ENCODE results near the gene CFAP100. TPM values are rescaled to one million over a fixed set of nuclear protein-coding genes. Genes with fewer than 3 reads are reported as not detected.

Gene CFAP100
- polyA plus RNA-seq, 4 donors: 0.46 to 2.5 (median 1.3) TPM

GRCh38 chr3:126356373-126357264 lies 38.1 kb upstream of the CFAP100 start:
- DNase-seq (ENCODE audit: low read depth in 4 of 4, low spot score in 3 of 4): no peak

GRCh38 chr3:126357295-126358037 lies 37.2 kb upstream of the CFAP100 start, which contains the start of gene KLF15:
Gene KLF15, minus strand, starts transcription at chr3:126357408. Its CDS starts 4,486 bp downstream, at chr3:126352922.
- DNase-seq (ENCODE audit: low read depth in 4 of 4, low spot score in 3 of 4): peak in 3 of 4 donors; percentile 57 to 75 (median 72)

- no peak for DNase-seq (ENCODE audit: low read depth in 4 of 4, low spot score in 3 of 4)
Measured at GRCh38 chr3:126358038-126358815, 36.5 kb upstream of the CFAP100 start.

- DNase-seq (ENCODE audit: low read depth in 4 of 4, low spot score in 3 of 4): no peak
Measured at GRCh38 chr3:126358816-126359181, 35.9 kb upstream of the CFAP100 start.

GRCh38 chr3:126360046-126360713 lies 34.5 kb upstream of the CFAP100 start:
- DNase-seq (ENCODE audit: low read depth in 4 of 4, low spot score in 3 of 4): no peak

GRCh38 chr3:126360714-126361060 lies 34.0 kb upstream of the CFAP100 start:
- no peak for DNase-seq (ENCODE audit: low read depth in 4 of 4, low spot score in 3 of 4)

GRCh38 chr3:126361211-126361610 lies 33.5 kb upstream of the CFAP100 start:
- DNase-seq (ENCODE audit: low read depth in 4 of 4, low spot score in 3 of 4): no peak

- DNase-seq (ENCODE audit: low read depth in 4 of 4, low spot score in 3 of 4): no peak
Measured at GRCh38 chr3:126364130-126364695, 30.5 kb upstream of the CFAP100 start.

GRCh38 chr3:126364731-126365301 lies 29.9 kb upstream of the CFAP100 start:
- no peak for DNase-seq (ENCODE audit: low read depth in 4 of 4, low spot score in 3 of 4)

GRCh38 chr3:126365351-126366277 lies 29.1 kb upstream of the CFAP100 start:
- no peak for DNase-seq (ENCODE audit: low read depth in 4 of 4, low spot score in 3 of 4)

- DNase-seq (ENCODE audit: low read depth in 4 of 4, low spot score in 3 of 4): no peak
Measured at GRCh38 chr3:126367316-126367805, 27.3 kb upstream of the CFAP100 start.

GRCh38 chr3:126369490-126369889 lies 25.2 kb upstream of the CFAP100 start:
- DNase-seq (ENCODE audit: low read depth in 4 of 4, low spot score in 3 of 4): no peak

- no peak for DNase-seq (ENCODE audit: low read depth in 4 of 4, low spot score in 3 of 4)
Measured at GRCh38 chr3:126370055-126370454, 24.7 kb upstream of the CFAP100 start.

GRCh38 chr3:126370606-126371005 lies 24.1 kb upstream of the CFAP100 start:
- no peak for DNase-seq (ENCODE audit: low read depth in 4 of 4, low spot score in 3 of 4)

GRCh38 chr3:126371096-126371705 lies 23.5 kb upstream of the CFAP100 start:
- no peak for DNase-seq (ENCODE audit: low read depth in 4 of 4, low spot score in 3 of 4)

GRCh38 chr3:126372413-126373145 lies 22.1 kb upstream of the CFAP100 start:
- no peak for DNase-seq (ENCODE audit: low read depth in 4 of 4, low spot score in 3 of 4)

- DNase-seq (ENCODE audit: low read depth in 4 of 4, low spot score in 3 of 4): no peak
Measured at GRCh38 chr3:126373146-126373613, 21.5 kb upstream of the CFAP100 start.

Measured in left renal pelvis (tissue), 4 donors.